Mesothelial cell of epicardium (in vitro differentiated cells): ENCODE data around the gene LRMDA. TPM values are rescaled to one million over a fixed set of nuclear protein-coding genes. Genes with fewer than 3 reads are reported as not detected.

Source experiments
- DNase-seq, 2 experiments: peaks; one replicate each; pipeline ENCODE4 v3.0.0; 2021; ENCODE audit warnings: low spot score in 2 of 2; ENCODE audit not compliant: unreplicated experiment in 2 of 2
- H3K27ac Mint-ChIP-seq: 2 replicates; pipeline ENCODE4 v1.8.0; 2021; ENCODE audit warnings: mixed read lengths
- H3K27me3 Mint-ChIP-seq: 2 replicates; pipeline ENCODE4 v1.8.0; 2021; ENCODE audit warnings: low read depth, mixed read lengths
- H3K36me3 Mint-ChIP-seq: 2 replicates; pipeline ENCODE4 v1.8.0; 2021; ENCODE audit warnings: mixed read lengths
- H3K4me1 Mint-ChIP-seq: 2 replicates; pipeline ENCODE4 v1.8.0; 2021; ENCODE audit warnings: mixed read lengths
- H3K4me3 Mint-ChIP-seq: 2 replicates; pipeline ENCODE4 v1.8.0; 2021; ENCODE audit warnings: mild to moderate bottlenecking, moderate library complexity, mixed read lengths
- H3K9me3 Mint-ChIP-seq: 2 replicates; pipeline ENCODE4 v1.8.0; 2021; ENCODE audit warnings: mixed read lengths
- CTCF ChIP-seq: fragments of 200-600 bp; sonication (generic); IDR thresholded peaks from one replicate; pipeline ENCODE4 v1.5.0; 2021; ENCODE audit warnings: antibody characterized with exemption; ENCODE audit not compliant: unreplicated experiment
- total RNA-seq: library from RNA; stranded (reverse); gene quantifications from 3 replicates; pipeline ENCODE4 v1.2.1, GENCODE V29; 2021

LRMDA gene
- total RNA-seq, 1 donor from 2014 or later: 2.0 TPM

- DNase-seq: no peak
- Mint-ChIP-seq H3K27me3 (peaks cover 82% of the 10 kb centered on the region), H3K36me3 (no peaks in the 10 kb centered on the region), H3K9me3 (no peaks in the 10 kb centered on the region), H3K27ac (no peak overlapping the region), H3K4me1 (peaks cover 3% of the 10 kb centered on the region), H3K4me3 (no peak overlapping the region)
- no peak for TF ChIP-seq CTCF
Measured at GRCh38 chr10:75726522-75727483, 295.4 kb downstream of the LRMDA start.

DNA sequence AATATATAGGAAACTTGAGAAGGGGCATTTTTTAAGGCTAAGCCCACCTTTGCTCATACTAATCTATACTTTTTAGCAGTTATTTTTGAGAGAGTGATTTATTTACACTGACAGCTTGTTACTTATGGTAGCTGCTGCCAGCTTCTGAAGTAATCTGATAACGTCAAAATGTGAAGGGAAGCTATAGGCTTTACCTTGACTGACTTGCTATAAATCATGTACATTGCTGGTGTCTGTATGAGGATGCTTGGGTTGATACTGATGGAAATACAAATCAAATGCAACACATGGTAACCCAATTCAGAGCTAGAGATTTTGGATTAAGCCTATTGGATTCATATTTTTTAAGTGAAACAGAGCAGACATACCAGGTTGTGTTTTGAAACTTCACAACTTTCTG is 299.4 kb downstream of the LRMDA start:
- no peak for DNase-seq
- H3K27me3 Mint-ChIP-seq: peaks cover 87% of the 10 kb centered on the region
- H3K4me1 Mint-ChIP-seq: peaks cover 3% of the 10 kb centered on the region
- TF ChIP-seq CTCF: no peak
- no peak overlapping the region for H3K27ac Mint-ChIP-seq
- H3K36me3 Mint-ChIP-seq: no peaks in the 10 kb centered on the region
- no peak overlapping the region for H3K4me3 Mint-ChIP-seq
- H3K9me3 Mint-ChIP-seq: no peaks in the 10 kb centered on the region

DNA sequence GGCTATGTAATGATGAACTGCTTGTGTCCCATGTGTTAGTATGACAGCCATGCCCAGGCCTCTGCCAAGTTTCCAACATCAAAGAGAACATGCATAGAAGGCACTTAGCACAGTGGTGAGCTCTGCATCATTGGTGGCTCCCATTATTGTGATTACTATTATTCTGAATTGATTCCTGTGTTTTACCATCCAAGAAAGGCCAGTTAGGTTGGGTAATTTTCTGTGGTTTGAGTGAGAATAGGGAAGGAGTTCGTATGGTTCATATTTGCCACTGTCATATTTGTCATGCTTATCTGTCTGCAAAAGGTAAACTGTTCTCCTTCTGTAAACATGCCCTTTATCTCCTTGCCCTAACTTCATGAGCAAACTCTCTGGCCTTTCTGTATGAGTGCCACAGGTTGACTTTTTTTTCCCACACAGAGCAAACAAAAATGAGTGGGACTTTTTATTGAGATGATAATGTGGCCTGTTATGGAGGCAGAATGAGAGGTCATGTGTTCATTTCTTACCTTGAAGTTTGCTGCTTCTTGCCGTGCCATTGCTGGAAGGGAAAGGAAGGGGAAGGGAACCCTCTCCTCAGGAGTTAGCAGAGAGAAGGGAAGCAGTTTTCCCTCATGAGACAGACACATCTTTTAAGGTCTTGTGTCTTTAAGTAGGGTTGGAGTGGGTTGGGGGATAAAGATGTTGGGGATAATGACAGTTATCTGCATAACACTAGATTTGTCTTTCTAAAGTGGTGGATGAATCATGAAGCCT is 301.9 kb downstream of the LRMDA start:
- no peak for DNase-seq
- no peak overlapping the region for H3K27ac Mint-ChIP-seq
- peaks cover 82% of the 10 kb centered on the region for H3K27me3 Mint-ChIP-seq
- H3K4me3 Mint-ChIP-seq: no peak overlapping the region
- H3K9me3 Mint-ChIP-seq: no peaks in the 10 kb centered on the region
- TF ChIP-seq CTCF: no peak
- H3K4me1 Mint-ChIP-seq: peaks cover 9% of the 10 kb centered on the region
- no peaks in the 10 kb centered on the region for H3K36me3 Mint-ChIP-seq

DNA sequence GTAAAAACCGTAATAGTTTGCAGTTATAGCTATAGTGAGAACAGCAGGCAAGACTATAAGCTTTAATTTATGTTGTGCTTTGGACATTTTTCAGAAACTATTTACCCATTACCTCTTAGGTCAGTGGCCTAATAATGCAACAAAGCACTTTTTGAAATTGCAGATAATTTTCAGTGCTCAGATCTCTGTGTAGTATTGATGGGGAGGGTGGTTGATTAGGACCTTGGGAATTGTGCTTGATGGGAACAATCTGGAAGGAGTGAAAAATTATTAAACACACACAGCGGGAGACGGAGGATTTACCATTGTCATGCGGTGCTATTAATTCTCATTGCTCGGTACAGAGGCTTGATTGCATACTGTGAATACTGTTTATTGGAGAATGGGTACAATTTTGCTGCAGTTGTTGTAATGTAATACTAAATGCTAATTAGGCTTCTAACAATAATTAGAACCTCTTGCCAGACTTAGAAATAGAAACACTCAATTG is 304.8 kb downstream of the LRMDA start:
- no peak for DNase-seq
- Mint-ChIP-seq H3K27ac (no peak overlapping the region), H3K4me3 (no peak overlapping the region), H3K36me3 (no peaks in the 10 kb centered on the region), H3K27me3 (peaks cover 63% of the 10 kb centered on the region), H3K9me3 (no peaks in the 10 kb centered on the region), H3K4me1 (peaks cover 10% of the 10 kb centered on the region)
- TF ChIP-seq CTCF: no peak

DNA sequence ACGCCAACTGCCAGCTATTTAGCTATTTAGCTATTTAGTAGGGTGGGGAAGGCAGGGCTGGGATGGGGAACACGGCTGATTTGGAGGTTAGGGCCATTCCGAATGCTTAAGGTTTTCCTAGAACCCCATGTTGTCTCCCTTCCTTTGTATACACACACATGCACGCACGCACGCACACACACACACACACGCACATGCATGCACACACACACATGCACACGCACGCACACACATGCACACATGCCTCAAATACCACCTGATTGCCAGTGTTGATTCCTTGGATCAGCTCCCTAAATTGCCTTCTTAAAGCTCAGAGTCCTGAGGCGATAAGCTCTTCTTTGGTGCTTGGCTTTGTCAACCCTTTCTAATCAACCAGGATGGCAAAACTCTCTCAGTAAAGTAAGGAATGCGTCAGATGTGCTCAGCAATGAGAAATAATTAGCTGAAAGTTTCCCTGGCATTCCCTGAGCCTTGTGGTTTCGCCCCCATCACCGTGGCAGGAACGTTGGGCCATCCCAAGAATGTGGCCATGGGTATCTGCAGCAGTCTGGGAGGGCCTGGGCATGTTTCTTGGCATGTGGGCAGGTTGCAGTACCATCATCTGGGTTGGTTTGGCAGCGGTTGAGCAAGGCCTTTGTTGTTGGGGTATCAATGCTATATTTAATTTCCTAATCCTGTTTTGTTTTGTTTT is 305.6 kb downstream of the LRMDA start:
- H3K36me3 Mint-ChIP-seq: no peaks in the 10 kb centered on the region

More for the DNA sequence above, 305.6 kb downstream of the LRMDA start:
- DNase-seq: no peak
- TF ChIP-seq CTCF: no peak
- Mint-ChIP-seq H3K27me3 (peaks cover 61% of the 10 kb centered on the region), H3K4me3 (no peak overlapping the region), H3K9me3 (no peaks in the 10 kb centered on the region), H3K4me1 (peaks cover 10% of the 10 kb centered on the region), H3K27ac (no peak overlapping the region)
